Neural cell (in vitro differentiated cells): ENCODE results near the gene MZF1.
"Not testable (repeated sequence)": the region's sequence is repeated elsewhere in the genome, so short reads cannot be mapped to it uniquely, and the experiment has no call there.

Experiments used
- EZH2 ChIP-seq: fragments of 200-600, 300-800 bp; shearing (Covaris generic), sonication (generic); IDR thresholded peaks from 2 replicates; pipeline ENCODE4 v1.6.1; 2014; ENCODE audit warnings: antibody characterized with exemption, low read length, borderline replicate concordance, mild to moderate bottlenecking; ENCODE audit not compliant: insufficient read depth, poor library complexity, severe bottlenecking
- POLR2AphosphoS5 ChIP-seq: IDR thresholded peaks from 2 replicates; pipeline ENCODE4 v1.6.1; 2012
- SMC3 ChIP-seq: fragments of 450-650 bp; conservative IDR thresholded peaks from 2 replicates; pipeline ENCODE4 v1.6.1; 2014; ENCODE audit warnings: antibody characterized with exemption, mild to moderate bottlenecking, moderate library complexity; ENCODE audit not compliant: poor library complexity
- TF ChIP-seq, protein P1 (sequence below): fragments of 450-650 bp; IDR thresholded peaks from 2 replicates; pipeline ENCODE4 v1.5.1; 2014; ENCODE audit warnings: antibody characterized with exemption, mild to moderate bottlenecking, moderate library complexity; ENCODE audit not compliant: poor library complexity, severe bottlenecking
- TF ChIP-seq, protein P2 (sequence below): IDR thresholded peaks from 2 replicates; pipeline ENCODE4 v1.6.1; 2012; ENCODE audit warnings: borderline replicate concordance

DNA sequence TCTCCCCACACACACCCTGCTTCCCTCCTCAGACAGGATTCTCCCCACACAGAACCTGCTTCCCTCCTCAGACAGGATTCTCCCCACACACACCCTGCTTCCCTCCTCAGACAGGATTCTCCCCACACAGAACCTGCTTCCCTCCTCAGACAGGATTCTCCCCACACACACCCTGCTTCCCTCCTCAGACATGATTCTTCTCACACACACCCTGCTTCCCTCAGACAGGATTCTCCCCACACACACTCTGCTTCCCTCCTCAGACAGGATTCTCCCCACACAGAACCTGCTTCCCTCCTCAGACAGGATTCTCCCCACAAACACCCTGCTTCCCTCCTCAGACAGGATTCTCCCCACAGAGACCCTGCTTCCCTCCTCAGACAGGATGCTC is 34.0 kb downstream of the MZF1 start:
- not testable (repeated sequence) for TF ChIP-seq EZH2, SMC3, POLR2AphosphoS5
- TF ChIP-seq, protein P1, sequence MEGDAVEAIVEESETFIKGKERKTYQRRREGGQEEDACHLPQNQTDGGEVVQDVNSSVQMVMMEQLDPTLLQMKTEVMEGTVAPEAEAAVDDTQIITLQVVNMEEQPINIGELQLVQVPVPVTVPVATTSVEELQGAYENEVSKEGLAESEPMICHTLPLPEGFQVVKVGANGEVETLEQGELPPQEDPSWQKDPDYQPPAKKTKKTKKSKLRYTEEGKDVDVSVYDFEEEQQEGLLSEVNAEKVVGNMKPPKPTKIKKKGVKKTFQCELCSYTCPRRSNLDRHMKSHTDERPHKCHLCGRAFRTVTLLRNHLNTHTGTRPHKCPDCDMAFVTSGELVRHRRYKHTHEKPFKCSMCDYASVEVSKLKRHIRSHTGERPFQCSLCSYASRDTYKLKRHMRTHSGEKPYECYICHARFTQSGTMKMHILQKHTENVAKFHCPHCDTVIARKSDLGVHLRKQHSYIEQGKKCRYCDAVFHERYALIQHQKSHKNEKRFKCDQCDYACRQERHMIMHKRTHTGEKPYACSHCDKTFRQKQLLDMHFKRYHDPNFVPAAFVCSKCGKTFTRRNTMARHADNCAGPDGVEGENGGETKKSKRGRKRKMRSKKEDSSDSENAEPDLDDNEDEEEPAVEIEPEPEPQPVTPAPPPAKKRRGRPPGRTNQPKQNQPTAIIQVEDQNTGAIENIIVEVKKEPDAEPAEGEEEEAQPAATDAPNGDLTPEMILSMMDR = not testable (repeated sequence)
- TF ChIP-seq, protein P2, sequence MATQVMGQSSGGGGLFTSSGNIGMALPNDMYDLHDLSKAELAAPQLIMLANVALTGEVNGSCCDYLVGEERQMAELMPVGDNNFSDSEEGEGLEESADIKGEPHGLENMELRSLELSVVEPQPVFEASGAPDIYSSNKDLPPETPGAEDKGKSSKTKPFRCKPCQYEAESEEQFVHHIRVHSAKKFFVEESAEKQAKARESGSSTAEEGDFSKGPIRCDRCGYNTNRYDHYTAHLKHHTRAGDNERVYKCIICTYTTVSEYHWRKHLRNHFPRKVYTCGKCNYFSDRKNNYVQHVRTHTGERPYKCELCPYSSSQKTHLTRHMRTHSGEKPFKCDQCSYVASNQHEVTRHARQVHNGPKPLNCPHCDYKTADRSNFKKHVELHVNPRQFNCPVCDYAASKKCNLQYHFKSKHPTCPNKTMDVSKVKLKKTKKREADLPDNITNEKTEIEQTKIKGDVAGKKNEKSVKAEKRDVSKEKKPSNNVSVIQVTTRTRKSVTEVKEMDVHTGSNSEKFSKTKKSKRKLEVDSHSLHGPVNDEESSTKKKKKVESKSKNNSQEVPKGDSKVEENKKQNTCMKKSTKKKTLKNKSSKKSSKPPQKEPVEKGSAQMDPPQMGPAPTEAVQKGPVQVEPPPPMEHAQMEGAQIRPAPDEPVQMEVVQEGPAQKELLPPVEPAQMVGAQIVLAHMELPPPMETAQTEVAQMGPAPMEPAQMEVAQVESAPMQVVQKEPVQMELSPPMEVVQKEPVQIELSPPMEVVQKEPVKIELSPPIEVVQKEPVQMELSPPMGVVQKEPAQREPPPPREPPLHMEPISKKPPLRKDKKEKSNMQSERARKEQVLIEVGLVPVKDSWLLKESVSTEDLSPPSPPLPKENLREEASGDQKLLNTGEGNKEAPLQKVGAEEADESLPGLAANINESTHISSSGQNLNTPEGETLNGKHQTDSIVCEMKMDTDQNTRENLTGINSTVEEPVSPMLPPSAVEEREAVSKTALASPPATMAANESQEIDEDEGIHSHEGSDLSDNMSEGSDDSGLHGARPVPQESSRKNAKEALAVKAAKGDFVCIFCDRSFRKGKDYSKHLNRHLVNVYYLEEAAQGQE = not testable (repeated sequence)
